MM.1S (cell line): ENCODE measurements around the gene CCS.

Experiments
- EZH2 ChIP-seq: fragments of 300-600 bp; sonication (generic); optimal IDR thresholded peaks from 2 replicates; pipeline ENCODE3; 2017; ENCODE audit warnings: low read depth, mild to moderate bottlenecking, antibody characterized with exemption, low read length, mixed read lengths
- TF ChIP-seq, protein P1 (sequence below): fragments of 300-600 bp; sonication (generic); IDR thresholded peaks from 2 replicates; pipeline ENCODE4 v1.5.1; 2016; ENCODE audit warnings: antibody characterized with exemption, low read length, mixed read lengths

DNA sequence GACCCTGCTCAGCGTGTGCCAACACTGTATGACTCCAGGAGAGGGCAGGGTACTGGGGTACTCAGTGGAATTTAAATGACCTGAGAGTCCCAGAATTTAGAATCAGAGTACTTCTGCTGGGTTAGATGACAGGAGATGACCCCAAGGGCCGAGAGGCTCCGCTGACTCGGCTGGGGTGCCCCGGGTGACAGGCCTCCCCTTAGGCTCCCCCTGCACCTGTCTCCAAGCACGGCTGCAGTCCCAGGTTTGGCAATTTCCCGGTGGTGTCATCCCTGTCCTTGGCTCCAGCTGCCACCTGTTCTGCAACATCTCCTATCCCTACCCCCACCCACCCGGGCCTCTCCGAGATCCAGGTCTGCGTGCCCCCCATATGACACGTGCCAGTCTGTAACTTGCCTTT lies 44.9 kb upstream of the CCS start:
- TF ChIP-seq, protein P1, sequence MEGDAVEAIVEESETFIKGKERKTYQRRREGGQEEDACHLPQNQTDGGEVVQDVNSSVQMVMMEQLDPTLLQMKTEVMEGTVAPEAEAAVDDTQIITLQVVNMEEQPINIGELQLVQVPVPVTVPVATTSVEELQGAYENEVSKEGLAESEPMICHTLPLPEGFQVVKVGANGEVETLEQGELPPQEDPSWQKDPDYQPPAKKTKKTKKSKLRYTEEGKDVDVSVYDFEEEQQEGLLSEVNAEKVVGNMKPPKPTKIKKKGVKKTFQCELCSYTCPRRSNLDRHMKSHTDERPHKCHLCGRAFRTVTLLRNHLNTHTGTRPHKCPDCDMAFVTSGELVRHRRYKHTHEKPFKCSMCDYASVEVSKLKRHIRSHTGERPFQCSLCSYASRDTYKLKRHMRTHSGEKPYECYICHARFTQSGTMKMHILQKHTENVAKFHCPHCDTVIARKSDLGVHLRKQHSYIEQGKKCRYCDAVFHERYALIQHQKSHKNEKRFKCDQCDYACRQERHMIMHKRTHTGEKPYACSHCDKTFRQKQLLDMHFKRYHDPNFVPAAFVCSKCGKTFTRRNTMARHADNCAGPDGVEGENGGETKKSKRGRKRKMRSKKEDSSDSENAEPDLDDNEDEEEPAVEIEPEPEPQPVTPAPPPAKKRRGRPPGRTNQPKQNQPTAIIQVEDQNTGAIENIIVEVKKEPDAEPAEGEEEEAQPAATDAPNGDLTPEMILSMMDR, result no peak
- TF ChIP-seq EZH2, result no peak
